Tibial nerve (tissue), 4 donors: ENCODE data around the gene SP140.

Experiments used
- EP300 ChIP-seq, 2 donors: sonication (generic); formaldehyde crosslinking; IDR thresholded peaks; one replicate each; pipeline ENCODE4 v1.6.1; 2017; ENCODE audit warnings: antibody characterized with exemption in 2 of 2, mild to moderate bottlenecking in 1 of 2
- POLR2A ChIP-seq, 2 donors: fragments of 450-650 bp; IDR thresholded peaks; one replicate each; pipeline ENCODE4 v1.6.1; 2017; ENCODE audit warnings: antibody characterized with exemption in 2 of 2, mild to moderate bottlenecking in 2 of 2, moderate library complexity in 2 of 2
- TF ChIP-seq, protein P1 (sequence below), 5 experiments: fragments of 200-600 bp in 3 of 5; fragments of 450-650 bp in 2 of 5; sonication (generic) in 3 of 5; IDR thresholded peaks; one replicate each; pipeline ENCODE4 v1.5.1; 2016 to 2019; ENCODE audit warnings: antibody characterized with exemption in 5 of 5, mild to moderate bottlenecking in 3 of 5, moderate library complexity in 2 of 5

DNA sequence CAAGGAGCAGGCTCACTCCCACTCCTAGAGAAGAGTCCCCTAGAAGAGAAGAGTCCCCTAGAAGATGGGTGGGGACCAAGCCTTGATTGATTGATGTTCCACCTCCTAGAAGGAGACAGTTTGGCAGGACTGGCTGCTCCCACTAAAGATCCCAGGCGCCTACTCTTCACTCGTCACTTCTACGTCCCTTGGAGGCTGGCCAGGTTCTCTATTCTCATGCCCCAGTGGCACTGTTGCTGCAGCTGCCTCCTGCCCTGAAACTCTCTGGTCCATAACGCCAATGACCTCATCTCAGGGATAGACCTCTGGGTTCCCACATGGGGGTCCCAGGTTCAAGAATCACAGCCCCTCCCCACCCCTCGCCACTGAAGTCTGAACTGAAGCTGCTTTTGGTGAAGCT, 99.0 kb downstream of the SP140 start:
- TF ChIP-seq, protein P1, sequence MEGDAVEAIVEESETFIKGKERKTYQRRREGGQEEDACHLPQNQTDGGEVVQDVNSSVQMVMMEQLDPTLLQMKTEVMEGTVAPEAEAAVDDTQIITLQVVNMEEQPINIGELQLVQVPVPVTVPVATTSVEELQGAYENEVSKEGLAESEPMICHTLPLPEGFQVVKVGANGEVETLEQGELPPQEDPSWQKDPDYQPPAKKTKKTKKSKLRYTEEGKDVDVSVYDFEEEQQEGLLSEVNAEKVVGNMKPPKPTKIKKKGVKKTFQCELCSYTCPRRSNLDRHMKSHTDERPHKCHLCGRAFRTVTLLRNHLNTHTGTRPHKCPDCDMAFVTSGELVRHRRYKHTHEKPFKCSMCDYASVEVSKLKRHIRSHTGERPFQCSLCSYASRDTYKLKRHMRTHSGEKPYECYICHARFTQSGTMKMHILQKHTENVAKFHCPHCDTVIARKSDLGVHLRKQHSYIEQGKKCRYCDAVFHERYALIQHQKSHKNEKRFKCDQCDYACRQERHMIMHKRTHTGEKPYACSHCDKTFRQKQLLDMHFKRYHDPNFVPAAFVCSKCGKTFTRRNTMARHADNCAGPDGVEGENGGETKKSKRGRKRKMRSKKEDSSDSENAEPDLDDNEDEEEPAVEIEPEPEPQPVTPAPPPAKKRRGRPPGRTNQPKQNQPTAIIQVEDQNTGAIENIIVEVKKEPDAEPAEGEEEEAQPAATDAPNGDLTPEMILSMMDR (IDR thresholded peaks at IDR 0.05): no peak
- TF ChIP-seq POLR2A (IDR thresholded peaks at IDR 0.05) (no peak), EP300 (IDR thresholded peaks at IDR 0.05) (no peak)
